Upper lobe of left lung (tissue), 4 donors: ENCODE results near the gene P2RX7.

Experiments used
- CTCF ChIP-seq, 6 experiments: fragments of 450-650 bp in 4 of 6; fragments of 200-600 bp in 2 of 6; sonication (generic) in 2 of 6; IDR thresholded peaks; one replicate each; pipeline ENCODE4 v1.5.1; 2016 to 2019; ENCODE audit warnings: antibody characterized with exemption in 6 of 6
- POLR2A ChIP-seq, 4 donors: fragments of 450-650 bp; IDR thresholded peaks; one replicate each; pipeline ENCODE4 v1.5.1; 2016 to 2017; ENCODE audit warnings: antibody characterized with exemption in 4 of 4, mild to moderate bottlenecking in 2 of 4
- POLR2AphosphoS5 ChIP-seq, 2 donors: sonication (generic); formaldehyde crosslinking; IDR thresholded peaks; one replicate each; pipeline ENCODE4 v1.5.1; 2017; ENCODE audit warnings: antibody characterized with exemption in 2 of 2

DNA sequence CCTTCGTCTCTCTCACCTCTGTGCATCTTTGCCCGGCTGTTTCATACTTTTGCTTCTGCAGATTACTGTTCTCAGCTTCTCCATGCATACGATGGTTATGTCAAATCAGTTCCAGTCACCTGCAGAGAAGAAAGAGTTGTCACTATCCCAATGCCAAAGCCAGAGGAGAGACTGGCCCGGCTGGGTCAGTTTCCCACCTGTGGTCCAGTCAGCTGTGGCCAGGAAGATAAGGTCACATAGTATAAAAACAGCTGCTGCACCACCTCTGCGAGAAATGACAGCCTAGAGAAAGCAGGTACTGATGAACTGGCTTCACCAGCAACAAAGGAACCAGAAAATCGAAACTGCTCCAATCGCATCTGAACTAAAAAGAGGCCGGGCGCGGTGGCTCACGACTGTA, 70.8 kb downstream of the P2RX7 start:
- TF ChIP-seq POLR2A (IDR thresholded peaks at IDR 0.05) (no peak), POLR2AphosphoS5 (IDR thresholded peaks at IDR 0.05) (no peak), CTCF (IDR thresholded peaks at IDR 0.05) (no peak)
